Activated naive CD4-positive, alpha-beta T cell (primary cell): ENCODE data around the gene SLC1A7.

Experiments used
- DNase-seq, 4 experiments: peaks; one replicate each; lab custom pipeline; 2025; lab: John Stamatoyannopoulos, UW

SLC1A7 gene

GRCh38 chr1:53075761-53076163 lies 66.7 kb downstream of the SLC1A7 start:
- no peak for DNase-seq

GRCh38 chr1:53075206-53075605 lies 67.2 kb downstream of the SLC1A7 start:
- DNase-seq: no peak

GRCh38 chr1:53074313-53075154 lies 67.9 kb downstream of the SLC1A7 start:
- no peak for DNase-seq

GRCh38 chr1:53073868-53074311 lies 68.5 kb downstream of the SLC1A7 start:
- no peak for DNase-seq

- DNase-seq: no peak
These were observed 69.2 kb downstream of the SLC1A7 start for GRCh38 chr1:53073287-53073686.

GRCh38 chr1:53071915-53072314 lies 70.5 kb downstream of the SLC1A7 start:
- no peak for DNase-seq

DNA sequence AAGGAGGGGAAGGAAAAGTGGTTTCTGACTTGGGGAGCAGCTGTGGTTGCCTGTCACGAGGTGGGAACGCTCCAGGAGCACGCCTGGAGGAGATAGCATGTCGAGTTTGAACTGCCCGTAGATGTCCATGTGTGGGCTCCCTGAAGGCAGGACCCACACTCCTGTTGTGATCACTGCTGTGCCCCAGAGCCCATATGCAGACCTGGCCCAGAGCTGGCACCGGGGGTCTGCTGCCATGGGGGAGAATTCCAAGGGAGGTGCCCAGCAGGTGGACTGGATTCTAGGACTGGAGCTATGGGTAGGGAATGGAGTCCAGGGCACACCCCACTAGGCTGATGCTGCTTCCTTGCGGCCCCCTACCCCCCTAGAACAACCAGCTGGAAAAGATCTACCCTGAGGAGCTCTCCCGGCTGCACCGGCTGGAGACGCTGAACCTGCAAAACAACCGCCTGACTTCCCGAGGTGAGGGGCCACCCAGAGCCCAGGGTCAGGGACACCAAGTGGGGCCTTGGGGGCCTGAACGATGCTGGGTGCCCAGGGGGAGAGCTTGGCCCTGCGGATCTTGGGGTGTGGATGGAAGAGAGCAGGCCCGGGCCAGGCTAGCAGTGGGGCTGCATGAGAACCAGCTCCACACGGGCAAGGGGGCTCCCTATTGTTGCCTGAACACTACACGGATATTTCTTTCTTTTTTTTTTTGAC lies 71.1 kb downstream of the SLC1A7 start:
- DNase-seq: no peak

DNA sequence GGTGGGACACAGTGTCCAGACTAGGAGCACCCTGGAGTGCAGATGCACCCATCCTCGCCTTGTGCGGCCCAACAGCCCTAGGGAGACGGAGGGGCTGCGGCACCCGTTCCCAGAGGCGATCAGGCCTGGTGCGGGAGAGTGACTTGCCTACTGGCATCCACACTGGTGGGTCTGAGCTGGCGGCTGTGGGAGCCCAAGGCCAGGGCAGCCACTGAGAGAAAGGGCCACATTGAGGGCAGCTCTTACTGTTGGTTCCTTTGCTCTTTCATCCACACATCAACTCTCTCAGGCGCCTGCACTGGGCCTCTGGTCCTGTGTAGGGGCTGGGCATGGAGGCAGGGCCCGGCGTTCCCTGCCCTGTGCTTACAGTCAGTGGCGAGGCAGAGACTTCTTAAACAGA lies 71.8 kb downstream of the SLC1A7 start:
- DNase-seq: no peak

DNA sequence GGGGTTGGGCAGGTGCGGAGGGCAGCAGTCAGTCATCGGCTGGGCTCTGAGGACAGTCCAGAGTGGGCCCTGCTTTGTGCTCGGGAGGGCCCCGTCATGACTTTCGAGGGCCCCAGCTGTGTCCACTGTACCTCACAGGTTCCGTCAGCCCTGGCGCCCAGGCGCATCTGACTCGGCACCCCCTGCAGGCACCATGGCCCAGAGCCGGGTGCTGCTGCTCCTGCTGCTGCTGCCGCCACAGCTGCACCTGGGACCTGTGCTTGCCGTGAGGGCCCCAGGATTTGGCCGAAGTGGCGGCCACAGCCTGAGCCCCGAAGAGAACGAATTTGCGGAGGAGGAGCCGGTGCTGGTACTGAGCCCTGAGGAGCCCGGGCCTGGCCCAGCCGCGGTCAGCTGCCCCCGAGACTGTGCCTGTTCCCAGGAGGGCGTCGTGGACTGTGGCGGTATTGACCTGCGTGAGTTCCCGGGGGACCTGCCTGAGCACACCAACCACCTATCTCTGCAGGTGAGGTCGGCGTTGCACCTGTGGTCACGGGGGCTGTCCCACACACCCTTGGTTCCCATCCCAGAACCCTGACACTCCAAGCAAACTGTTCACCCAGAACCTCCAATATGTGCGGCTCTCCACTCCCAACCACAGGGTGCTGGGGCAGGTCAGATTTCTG lies 72.6 kb downstream of the SLC1A7 start:
- no peak for DNase-seq

DNA sequence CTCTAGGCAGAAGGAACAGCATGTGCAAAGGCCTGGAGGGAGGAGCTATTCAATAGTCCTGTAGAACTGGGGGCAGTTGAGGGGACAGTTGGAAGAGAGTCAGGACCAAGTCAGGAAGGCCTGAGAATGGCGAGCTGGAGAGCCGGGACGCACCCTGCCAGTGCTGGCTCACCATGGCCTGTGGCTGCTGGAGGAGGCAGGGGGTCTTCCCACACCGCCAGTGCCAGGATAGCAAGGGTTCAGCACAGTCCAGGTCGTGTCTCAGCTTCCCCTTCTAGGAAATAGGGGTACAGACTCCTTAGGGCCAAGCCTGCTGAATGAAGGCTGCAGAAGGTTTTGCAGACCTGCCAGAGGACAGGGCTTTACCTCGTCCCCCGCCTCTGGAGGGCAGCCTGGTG lies 73.2 kb downstream of the SLC1A7 start:
- no peak for DNase-seq

- DNase-seq: no peak
These were observed 73.9 kb downstream of the SLC1A7 start for GRCh38 chr1:53068314-53069099.

GRCh38 chr1:53067886-53068285 lies 74.6 kb downstream of the SLC1A7 start:
- no peak for DNase-seq

DNA sequence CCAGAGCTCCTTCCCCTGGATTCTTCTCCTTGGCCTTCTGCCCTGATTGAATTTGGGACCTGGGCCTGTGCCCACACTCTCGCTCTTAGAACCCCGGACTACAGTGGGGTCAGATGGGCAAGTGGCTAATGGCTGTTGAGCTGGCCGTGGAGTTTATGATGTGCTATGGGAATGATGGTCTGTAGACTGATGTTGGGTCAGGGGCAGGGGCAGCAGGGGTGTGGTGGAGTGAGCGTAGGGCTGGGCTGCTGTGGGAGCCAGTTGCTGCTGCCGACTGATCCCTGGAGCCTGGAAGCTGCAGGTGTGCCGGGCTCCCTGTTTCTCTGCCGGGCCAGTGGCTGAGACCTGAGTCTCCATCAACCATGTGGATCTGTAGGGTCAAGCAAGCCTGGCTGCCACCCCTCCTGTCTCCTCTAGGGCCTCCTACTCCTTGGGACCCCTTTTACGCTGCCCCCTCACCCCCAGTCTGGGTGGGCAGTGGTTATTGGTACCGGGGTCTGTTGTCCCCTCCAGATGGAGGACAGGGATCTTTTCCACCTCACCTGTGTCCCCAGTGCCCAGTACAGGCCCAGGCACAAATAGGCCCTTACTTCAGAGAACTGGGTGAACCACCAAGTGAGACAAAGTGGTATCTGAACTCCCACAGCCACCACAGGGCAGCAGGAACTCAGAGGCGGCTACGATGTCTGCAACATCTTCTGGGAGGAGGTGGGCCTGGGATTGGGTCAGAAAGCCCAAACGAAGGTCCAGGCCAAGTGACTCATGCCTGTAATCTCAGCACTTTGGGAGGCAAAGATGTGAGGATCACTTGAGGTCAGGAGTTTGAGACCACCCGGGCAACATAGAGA lies 75.3 kb downstream of the SLC1A7 start:
- DNase-seq: no peak

DNA sequence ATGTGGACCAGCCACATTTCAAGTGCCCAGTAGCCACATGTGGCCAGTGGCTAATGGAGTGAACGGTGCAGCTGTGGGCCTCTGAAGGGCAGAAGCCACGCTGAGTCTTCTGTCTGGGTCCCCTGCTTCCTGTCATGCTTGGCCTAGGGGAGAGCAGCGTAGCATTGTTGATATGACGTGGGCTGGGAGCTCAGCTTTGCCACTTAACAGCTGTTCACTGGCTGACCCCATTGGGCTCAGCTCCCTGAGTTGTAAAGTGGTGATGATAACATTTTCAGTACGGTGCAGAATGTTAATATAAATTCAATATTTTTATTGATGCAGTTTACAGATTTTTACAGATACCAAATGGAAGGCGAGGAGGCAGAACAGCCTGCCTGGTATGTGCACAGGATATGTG lies 76.0 kb downstream of the SLC1A7 start:
- no peak for DNase-seq

DNA sequence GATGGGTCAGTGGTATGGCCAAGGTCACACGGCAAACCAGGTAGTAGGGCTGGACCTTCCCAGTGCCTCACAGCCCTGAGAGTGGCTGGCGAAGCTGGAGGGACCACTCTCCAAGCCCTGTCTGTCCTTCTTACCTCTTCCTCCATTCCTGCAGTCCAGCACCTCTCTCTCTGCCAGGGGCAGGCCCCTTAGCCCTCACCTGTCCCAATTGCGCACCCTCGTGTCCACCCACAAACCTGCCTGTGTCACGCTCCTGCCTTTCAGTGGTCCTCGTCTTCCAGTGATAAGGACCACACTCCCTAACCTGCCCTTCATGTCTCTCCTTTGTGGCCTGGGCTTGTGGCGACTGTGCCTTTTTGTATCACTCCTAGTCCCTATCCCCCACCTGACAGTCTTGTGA lies 77.0 kb downstream of the SLC1A7 start:
- no peak for DNase-seq

- DNase-seq: no peak
These were observed 78.5 kb downstream of the SLC1A7 start for GRCh38 chr1:53063744-53064515.

- DNase-seq: no peak
These were observed 79.5 kb downstream of the SLC1A7 start for GRCh38 chr1:53062708-53063591.

DNA sequence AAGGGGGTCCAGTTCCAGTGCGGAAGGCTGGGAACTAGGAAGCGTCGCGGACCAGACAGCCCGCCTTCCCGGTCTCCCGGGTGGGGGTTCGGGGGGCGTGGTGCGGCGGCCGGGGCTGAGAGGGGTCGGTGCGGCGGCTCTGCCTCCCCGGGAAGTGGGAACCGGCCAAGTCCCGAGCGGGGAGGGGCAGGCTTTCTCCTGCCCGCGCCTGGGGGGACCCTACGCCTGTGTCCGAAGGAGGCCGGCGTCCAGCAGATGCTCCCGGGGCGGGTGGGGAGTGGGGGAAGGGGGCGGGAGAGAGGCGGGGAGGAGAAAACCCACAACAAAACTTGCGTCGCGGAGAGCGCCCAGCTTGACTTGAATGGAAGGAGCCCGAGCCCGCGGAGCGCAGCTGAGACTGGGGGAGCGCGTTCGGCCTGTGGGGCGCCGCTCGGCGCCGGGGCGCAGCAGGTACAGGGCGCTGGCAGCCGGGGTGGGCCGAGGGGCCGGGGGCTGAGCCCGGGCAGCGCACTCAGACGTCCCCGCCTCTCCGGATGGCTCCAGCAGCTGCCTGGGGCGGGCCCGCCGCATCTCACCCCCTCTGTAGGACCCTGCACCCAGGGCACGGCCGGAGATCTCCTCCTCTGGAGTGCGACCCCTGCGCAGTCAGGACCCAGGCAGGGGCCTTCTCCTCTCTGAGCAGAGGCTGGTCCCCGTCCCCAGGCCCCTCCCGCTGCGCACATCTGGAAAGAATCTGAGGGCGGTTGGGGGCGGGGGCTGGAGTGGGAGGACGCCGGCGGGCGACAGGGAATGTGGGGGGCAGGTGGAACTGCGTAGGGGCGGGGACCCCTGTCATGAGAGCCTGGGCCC lies 80.4 kb downstream of the SLC1A7 start, which contains the start of gene PODN:
Gene PODN, plus strand, starts transcription at position 355 of the 849 bp plus-strand sequence. CDS start 7,643 bp downstream, outside the sequence.
- no peak for DNase-seq
